Measurements from ENCODE around the gene INPP5A. TPM values are rescaled to one million over a fixed set of nuclear protein-coding genes. Genes with fewer than 3 reads are reported as not detected.
"Not testable (repeated sequence)": the region's sequence is repeated elsewhere in the genome, so short reads cannot be mapped to it uniquely, and the experiment has no call there.

Gene INPP5A, protein sequence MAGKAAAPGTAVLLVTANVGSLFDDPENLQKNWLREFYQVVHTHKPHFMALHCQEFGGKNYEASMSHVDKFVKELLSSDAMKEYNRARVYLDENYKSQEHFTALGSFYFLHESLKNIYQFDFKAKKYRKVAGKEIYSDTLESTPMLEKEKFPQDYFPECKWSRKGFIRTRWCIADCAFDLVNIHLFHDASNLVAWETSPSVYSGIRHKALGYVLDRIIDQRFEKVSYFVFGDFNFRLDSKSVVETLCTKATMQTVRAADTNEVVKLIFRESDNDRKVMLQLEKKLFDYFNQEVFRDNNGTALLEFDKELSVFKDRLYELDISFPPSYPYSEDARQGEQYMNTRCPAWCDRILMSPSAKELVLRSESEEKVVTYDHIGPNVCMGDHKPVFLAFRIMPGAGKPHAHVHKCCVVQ
- total RNA-seq: 22.8 and 29.5 TPM in 2 replicates

DNA sequence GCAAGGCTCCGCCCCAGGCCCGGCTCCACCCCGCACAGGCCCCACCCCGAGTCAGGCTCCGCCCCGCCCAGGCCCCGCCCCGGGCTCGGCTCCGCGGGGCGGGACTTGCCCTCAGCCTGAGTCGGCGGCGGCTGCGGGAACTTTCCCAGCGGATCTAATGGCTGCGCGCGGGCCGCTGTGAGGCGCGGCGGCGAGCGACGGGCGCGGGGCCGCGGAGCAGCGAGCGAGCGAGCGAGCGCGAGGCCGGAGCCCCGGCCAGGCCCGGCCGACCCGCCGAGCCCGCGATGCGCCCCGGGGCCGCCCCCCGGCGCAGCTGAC is at the start of gene INPP5A:
Gene INPP5A (plus strand): TSS at position 104 of the 318 bp plus-strand sequence. CDS start 310 bp downstream, outside the sequence.
- no peak for FAIRE-seq
- TF ChIP-seq, protein P1, sequence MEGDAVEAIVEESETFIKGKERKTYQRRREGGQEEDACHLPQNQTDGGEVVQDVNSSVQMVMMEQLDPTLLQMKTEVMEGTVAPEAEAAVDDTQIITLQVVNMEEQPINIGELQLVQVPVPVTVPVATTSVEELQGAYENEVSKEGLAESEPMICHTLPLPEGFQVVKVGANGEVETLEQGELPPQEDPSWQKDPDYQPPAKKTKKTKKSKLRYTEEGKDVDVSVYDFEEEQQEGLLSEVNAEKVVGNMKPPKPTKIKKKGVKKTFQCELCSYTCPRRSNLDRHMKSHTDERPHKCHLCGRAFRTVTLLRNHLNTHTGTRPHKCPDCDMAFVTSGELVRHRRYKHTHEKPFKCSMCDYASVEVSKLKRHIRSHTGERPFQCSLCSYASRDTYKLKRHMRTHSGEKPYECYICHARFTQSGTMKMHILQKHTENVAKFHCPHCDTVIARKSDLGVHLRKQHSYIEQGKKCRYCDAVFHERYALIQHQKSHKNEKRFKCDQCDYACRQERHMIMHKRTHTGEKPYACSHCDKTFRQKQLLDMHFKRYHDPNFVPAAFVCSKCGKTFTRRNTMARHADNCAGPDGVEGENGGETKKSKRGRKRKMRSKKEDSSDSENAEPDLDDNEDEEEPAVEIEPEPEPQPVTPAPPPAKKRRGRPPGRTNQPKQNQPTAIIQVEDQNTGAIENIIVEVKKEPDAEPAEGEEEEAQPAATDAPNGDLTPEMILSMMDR (IDR thresholded peaks at IDR 0.05; ENCODE audit: insufficient read depth, low read length, severe bottlenecking): no peak
- H3K4me3 ChIP-seq (ENCODE audit: low read depth, low read length): peak within 1 kb of the TSS; percentile 73
- DNase-seq (ENCODE audit: low read depth): no peak
- no peaks in the 10 kb centered on the region for H3K27me3 ChIP-seq (ENCODE audit: control insufficient read depth, insufficient read depth, low read length)
- H3K36me3 ChIP-seq (ENCODE audit: control insufficient read depth, insufficient read depth, low read length): no peaks in the 10 kb centered on the region

DNA sequence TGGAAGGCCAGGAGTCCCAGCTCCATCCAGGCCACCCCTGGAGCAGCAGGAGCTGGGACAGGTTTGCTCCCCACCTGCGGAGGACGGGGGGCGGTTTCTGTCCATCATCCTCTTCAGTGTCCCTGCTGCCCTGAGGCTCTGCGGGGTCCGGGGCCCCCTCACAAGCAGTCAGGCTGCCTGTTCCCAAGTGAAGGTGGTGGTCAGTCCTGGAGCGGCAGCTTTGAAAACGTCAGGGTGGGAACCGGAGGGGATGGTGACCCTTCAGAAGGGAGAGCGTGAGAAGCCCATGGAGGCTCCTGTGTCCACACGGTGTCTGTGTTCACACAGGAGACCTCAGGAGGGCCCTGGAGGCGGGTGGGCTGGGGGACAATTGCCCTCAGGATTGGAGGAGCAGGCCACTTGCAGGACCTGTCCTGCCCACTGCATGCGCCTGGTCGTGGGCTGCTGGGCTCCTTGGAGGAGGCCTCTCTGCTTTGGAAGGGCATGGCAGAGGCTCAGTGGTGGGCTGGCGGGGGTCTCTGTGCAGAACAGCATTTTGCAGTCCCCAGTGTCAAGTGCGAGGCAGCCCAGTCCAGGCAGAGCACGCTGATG is 49.3 kb upstream of the INPP5A start:
- TF ChIP-seq, protein P1 (IDR thresholded peaks at IDR 0.05; ENCODE audit: insufficient read depth, low read length, severe bottlenecking): no peak
- Histone ChIP-seq H3K36me3 (ENCODE audit: control insufficient read depth, insufficient read depth, low read length) (no peaks in the 10 kb centered on the region), H3K4me3 (ENCODE audit: low read depth, low read length) (no peak overlapping the region), H3K27me3 (ENCODE audit: control insufficient read depth, insufficient read depth, low read length) (no peaks in the 10 kb centered on the region)
- FAIRE-seq (no peak), DNase-seq (ENCODE audit: low read depth) (no peak)

DNA sequence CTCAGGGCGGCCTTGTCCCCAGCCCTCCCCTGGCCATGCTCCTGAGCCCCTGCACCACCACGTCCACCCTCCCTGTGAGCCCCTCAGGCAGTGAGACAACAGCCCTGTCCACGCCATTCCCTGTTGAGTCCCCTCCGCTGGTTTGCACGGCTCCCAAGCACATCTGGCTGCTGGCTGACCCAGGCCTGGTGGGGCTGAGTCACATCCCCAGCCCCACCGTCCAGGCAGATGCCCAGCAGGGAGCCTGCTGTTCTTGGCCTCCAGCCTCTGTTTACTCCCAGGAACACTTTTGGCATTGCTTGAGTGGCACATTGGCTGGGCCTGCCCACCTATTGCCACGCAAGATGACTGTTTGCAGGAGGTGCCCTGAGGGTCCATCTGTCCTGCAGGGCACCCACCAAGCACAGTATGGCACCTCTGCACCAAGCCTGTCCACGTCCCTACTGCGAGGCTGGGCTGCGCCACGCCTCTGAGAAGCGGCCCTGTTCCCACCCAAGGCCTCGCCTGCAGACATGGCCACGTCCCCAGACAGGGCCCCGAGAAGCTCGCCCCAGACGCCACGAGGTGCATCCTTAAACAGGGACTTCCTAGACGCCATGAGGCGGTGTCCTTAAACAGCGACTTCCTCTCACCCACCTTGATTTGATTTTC is 48.4 kb upstream of the INPP5A start:
- no peaks in the 10 kb centered on the region for H3K36me3 ChIP-seq (ENCODE audit: control insufficient read depth, insufficient read depth, low read length)
- no peak overlapping the region for H3K4me3 ChIP-seq (ENCODE audit: low read depth, low read length)
- no peak for DNase-seq (ENCODE audit: low read depth)
- TF ChIP-seq, protein P1 (IDR thresholded peaks at IDR 0.05; ENCODE audit: insufficient read depth, low read length, severe bottlenecking): no peak
- no peak for FAIRE-seq
- H3K27me3 ChIP-seq (ENCODE audit: control insufficient read depth, insufficient read depth, low read length): no peaks in the 10 kb centered on the region

DNA sequence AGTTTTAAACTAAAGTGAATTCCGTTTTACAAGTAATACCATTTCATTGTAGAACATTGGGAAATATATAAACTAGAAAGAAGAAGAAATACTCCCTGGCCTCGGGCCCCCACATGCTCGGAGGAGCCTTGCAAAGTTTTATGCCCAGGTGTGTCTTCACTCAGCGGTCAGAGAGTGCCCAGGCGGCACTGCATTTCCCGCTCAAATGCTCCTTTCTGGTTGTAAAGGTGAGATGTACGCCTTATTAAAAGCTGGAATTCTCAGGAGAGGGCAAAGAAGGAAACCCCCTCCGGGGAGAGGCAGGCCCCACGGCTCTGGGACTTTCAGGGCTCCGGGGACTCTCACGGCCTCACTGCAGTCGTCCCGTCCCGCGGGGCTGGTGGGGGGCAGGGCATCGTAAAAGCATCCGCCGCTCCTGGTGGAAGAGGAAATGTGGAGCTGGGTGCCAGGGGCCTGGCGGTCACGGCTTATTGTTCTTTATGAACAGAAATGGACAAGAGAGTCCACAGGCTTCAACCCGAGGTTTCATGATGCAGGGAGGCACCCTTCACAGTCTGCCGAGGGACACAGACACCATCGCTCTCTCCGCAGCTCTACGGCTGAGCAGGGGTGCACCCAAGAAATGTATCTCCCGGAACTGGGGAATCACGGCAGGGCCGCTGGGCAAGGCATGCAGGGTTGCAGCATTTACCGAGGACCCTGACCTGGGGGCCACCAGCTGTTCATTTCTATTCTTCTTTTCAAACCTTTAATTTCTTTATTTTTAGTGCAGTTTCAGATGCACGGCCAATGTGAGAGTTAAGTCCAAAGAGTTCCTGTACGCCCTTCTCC is 47.7 kb upstream of the INPP5A start:
- Histone ChIP-seq H3K36me3 (ENCODE audit: control insufficient read depth, insufficient read depth, low read length) (no peaks in the 10 kb centered on the region), H3K4me3 (ENCODE audit: low read depth, low read length) (no peak overlapping the region), H3K27me3 (ENCODE audit: control insufficient read depth, insufficient read depth, low read length) (no peaks in the 10 kb centered on the region)
- no peak for DNase-seq (ENCODE audit: low read depth)
- TF ChIP-seq, protein P1 (IDR thresholded peaks at IDR 0.05; ENCODE audit: insufficient read depth, low read length, severe bottlenecking): no peak
- no peak for FAIRE-seq

DNA sequence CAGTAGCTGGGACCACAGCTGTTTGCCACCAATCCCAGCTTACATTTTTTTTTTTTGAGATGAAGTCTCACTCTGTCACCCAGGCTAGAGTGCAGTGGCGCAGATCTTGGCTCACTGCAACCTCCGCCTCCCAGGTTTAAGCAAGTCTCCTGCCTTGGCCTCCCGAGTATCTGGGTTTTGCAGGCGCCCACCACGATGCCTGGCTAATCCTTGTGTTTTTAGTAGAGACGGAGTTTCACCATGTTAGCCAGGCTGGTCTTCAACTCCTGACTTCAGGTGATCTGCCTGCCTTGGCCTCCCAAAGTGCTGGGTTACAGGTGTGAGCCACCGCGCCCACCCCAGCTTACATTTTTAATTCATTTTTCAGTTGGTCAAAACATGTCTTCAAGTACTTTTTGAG is 46.1 kb upstream of the INPP5A start:
- not testable (repeated sequence) for H3K4me3 ChIP-seq (ENCODE audit: low read depth, low read length); H3K27me3 ChIP-seq (ENCODE audit: control insufficient read depth, insufficient read depth, low read length); H3K36me3 ChIP-seq (ENCODE audit: control insufficient read depth, insufficient read depth, low read length); DNase-seq (ENCODE audit: low read depth); FAIRE-seq

All from bronchial epithelial cell (primary cell).